ENCODE results near the gene ACY1. TPM values are rescaled to one million over a fixed set of nuclear protein-coding genes. Genes with fewer than 3 reads are reported as not detected.
A peak's percentile ranks its signal among the peaks of the same experiment; 100 is the strongest.

The ACY1 gene
- total RNA-seq, 1 donor from 2014 or later, result 54.2 TPM

DNA sequence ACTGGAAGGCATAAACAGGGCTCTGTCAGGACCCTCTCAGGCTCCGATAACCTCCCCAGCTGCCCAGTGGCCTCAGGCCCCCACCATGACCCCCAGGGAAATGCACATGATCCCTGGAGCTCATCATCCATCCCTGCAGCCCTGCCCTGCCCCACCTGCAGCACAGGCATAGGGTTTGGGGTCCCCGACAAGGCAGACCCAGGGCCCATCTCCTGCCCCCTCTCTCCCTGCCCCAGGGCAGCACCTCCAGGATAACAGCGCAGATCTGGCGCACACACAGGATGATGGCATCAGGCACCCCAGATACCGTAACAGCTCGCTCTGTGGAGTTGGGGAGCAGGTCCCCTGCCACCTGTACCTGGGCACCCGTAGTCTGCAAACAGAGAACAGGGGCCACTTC is 23.7 kb upstream of the ACY1 start:
- H3K27ac Mint-ChIP-seq, result no peak overlapping the region
- H3K4me3 Mint-ChIP-seq, result no peak overlapping the region
- peaks cover 12% of the 10 kb centered on the region for H3K4me1 Mint-ChIP-seq (ENCODE audit: unreplicated experiment)
- H3K36me3 Mint-ChIP-seq, result peaks cover 4% of the 10 kb centered on the region
- no peaks in the 10 kb centered on the region for H3K9me3 Mint-ChIP-seq
- no peak for TF ChIP-seq CTCF (conservative IDR thresholded peaks at IDR 0.05)
- DNase-seq (ENCODE audit: extremely low spot score, unreplicated experiment), result no peak
- peaks cover 8% of the 10 kb centered on the region for H3K27me3 Mint-ChIP-seq

DNA sequence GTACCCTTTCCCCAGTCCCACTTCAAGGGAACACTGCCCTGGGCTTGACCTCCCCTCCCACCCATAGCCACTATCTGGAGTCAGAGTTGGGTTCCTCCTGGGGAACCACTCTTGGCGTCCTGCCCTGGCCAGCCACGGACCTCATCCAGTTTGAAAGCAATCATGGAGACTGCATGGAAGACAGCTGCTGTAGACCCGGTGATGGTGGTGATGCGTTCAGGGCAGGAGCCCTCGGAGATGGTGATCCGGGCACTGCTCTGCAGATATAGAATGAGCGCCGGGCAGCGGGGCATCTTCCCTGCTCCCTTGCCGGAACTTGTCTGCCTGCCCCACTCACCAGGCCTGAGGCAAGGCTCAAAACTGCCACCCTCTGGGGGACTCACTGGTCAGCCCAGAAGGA is 22.9 kb upstream of the ACY1 start:
- Mint-ChIP-seq H3K36me3 (peaks cover 7% of the 10 kb centered on the region), H3K9me3 (no peaks in the 10 kb centered on the region), H3K27ac (no peak overlapping the region), H3K4me3 (no peak overlapping the region), H3K27me3 (peaks cover 3% of the 10 kb centered on the region), H3K4me1 (ENCODE audit: unreplicated experiment) (peaks cover 19% of the 10 kb centered on the region)
- TF ChIP-seq CTCF (conservative IDR thresholded peaks at IDR 0.05), result no peak
- DNase-seq (ENCODE audit: extremely low spot score, unreplicated experiment), result no peak

- Mint-ChIP-seq H3K4me3 (no peak overlapping the region), H3K27me3 (peaks cover 3% of the 10 kb centered on the region), H3K27ac (no peak overlapping the region), H3K4me1 (ENCODE audit: unreplicated experiment) (peaks cover 25% of the 10 kb centered on the region), H3K9me3 (no peaks in the 10 kb centered on the region), H3K36me3 (peaks cover 8% of the 10 kb centered on the region)
- DNase-seq (ENCODE audit: extremely low spot score, unreplicated experiment), result no peak
- TF ChIP-seq CTCF (conservative IDR thresholded peaks at IDR 0.05), result no peak
These were observed 22.3 kb upstream of the ACY1 start for GRCh38 chr3:51961011-51961410.

DNA sequence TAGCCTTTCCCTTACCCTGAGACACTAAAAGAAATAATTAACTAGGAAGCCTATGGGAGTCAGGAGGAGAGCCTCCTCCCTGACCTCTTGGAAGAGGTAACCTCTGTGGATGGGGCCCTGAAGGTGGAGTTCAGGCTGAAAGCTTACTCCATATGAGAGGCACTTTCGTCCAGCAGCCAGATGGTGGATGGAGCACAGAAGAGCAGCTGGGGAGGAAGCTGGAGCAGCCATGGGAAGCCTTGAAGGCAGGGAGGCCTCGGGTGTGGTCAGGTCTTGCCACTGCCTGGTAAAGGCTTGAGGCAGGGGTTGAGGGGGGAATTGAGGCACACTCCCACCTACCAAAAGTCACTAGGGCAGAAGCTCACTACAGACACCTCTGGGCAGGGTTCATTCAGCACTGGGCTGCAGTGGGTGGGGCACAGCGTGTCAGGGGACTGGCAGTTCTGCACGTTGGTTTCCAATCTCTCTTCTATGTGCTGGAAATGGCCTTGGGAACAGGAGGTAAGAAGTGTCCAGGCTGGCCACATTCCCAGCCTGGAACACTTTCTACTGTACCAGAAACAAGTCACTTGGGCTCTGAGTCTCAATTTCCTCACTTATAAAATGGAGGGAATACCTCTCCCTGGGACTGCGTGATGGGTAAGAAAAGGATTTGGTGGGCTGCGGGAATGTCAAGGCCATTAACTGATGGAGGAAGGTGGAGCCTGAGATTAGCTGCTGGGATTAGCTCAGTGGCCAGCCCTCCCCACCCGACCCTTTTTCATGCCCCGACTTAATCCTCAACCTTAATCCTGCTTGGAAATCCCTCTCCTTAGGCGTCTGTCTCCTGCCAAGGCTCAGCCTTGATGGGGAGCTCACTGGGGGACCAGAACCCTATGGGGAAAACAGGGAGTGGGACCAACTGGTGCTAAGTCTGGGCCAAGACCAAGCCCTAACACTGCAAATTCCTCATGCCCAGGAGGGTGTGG is 21.4 kb upstream of the ACY1 start:
- no peak for TF ChIP-seq CTCF (conservative IDR thresholded peaks at IDR 0.05)
- Mint-ChIP-seq H3K36me3 (peaks cover 8% of the 10 kb centered on the region), H3K4me1 (ENCODE audit: unreplicated experiment) (peaks cover 25% of the 10 kb centered on the region), H3K27me3 (peaks cover 3% of the 10 kb centered on the region), H3K4me3 (peak overlapping the region; percentile 36), H3K9me3 (no peaks in the 10 kb centered on the region), H3K27ac (no peak overlapping the region)
- DNase-seq (ENCODE audit: extremely low spot score, unreplicated experiment), result no peak

- no peak for TF ChIP-seq CTCF (conservative IDR thresholded peaks at IDR 0.05)
- no peak for DNase-seq (ENCODE audit: extremely low spot score, unreplicated experiment)
- Mint-ChIP-seq H3K27ac (peak overlapping the region; percentile 41), H3K4me1 (ENCODE audit: unreplicated experiment) (peaks cover 25% of the 10 kb centered on the region), H3K36me3 (peaks cover 8% of the 10 kb centered on the region), H3K9me3 (no peaks in the 10 kb centered on the region), H3K27me3 (peaks cover 3% of the 10 kb centered on the region), H3K4me3 (peak overlapping the region; percentile 31)
These were observed 20.3 kb upstream of the ACY1 start for GRCh38 chr3:51962854-51963530.
